Measurements from ENCODE around the gene C11orf52.
A peak's percentile ranks its signal among the peaks of the same experiment; 100 is the strongest.

C11orf52 gene

DNA sequence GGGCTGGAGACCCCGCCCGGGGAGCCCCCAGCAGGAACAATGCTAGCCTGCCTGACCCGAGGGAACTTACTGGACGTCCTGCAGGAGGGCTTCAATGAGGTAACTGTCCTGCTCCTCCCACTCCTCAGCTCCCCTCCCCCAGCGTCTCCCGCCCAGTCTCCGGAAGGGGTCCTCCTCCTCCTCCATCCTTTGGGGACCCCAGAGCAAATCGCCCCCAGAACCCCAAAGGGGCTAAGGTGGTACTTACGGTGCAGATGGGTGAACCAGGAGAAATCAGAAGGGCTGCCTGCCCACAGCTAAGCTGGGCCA is 18.7 kb downstream of the C11orf52 start:
- H3K4me3 ChIP-seq (replicated peaks; ENCODE audit: low read depth, low read length): peak overlapping the region; percentile 60
- TF ChIP-seq, protein P1, sequence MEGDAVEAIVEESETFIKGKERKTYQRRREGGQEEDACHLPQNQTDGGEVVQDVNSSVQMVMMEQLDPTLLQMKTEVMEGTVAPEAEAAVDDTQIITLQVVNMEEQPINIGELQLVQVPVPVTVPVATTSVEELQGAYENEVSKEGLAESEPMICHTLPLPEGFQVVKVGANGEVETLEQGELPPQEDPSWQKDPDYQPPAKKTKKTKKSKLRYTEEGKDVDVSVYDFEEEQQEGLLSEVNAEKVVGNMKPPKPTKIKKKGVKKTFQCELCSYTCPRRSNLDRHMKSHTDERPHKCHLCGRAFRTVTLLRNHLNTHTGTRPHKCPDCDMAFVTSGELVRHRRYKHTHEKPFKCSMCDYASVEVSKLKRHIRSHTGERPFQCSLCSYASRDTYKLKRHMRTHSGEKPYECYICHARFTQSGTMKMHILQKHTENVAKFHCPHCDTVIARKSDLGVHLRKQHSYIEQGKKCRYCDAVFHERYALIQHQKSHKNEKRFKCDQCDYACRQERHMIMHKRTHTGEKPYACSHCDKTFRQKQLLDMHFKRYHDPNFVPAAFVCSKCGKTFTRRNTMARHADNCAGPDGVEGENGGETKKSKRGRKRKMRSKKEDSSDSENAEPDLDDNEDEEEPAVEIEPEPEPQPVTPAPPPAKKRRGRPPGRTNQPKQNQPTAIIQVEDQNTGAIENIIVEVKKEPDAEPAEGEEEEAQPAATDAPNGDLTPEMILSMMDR (IDR thresholded peaks at IDR 0.05; ENCODE audit: low read length, missing control alignments): no peak
- DNase-seq (ENCODE audit: low read depth): no peak

DNA sequence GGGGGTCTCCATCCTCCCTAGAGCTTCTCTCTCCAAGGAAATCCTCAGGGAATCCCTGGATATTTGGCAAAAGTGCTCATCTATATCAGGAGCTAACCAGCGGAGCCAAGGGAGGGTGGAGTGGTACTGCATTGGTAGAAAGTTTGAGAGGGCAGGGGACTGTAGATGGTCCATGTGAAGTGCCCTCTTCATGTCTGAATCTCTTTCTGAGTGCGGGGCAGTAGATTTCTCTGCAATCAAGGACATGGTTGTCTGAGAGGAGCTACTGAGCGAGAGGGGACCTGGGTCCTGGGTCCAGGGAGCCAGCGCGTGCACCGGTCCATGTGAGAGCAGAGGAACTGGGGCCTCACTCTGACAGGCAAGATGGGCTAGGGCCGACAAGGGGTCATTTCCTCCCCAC is 19.1 kb downstream of the C11orf52 start:
- H3K4me3 ChIP-seq (replicated peaks; ENCODE audit: low read depth, low read length): peak overlapping the region; percentile 60
- TF ChIP-seq, protein P1 (IDR thresholded peaks at IDR 0.05; ENCODE audit: low read length, missing control alignments): no peak
- no peak for DNase-seq (ENCODE audit: low read depth)

DNA sequence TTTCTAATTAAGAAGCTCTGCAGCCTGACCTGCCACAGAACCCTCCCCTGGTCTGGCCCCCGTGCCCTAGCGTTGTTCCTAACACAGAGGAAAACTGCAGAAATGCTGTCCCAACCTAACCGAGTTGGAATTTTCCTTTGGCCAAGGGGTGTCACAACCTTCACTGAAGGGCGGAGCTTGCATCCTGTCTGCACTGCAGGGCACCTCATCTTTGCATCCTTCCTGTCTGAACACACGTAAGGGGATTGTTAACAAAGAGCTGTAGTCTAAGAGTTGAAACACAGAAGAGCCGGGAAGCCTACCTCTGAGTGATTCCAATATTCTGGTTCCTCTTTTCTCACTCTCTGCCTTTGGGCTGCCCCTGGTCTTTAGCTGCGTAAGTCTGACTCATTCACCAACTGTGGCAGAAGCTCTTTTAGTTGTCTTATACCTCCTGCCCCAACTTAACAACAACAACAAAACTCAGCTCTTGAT is 20.0 kb downstream of the C11orf52 start:
- no peak overlapping the region for H3K4me3 ChIP-seq (replicated peaks; ENCODE audit: low read depth, low read length)
- peak; percentile 52 for DNase-seq (ENCODE audit: low read depth)
- TF ChIP-seq, protein P1 (IDR thresholded peaks at IDR 0.05; ENCODE audit: low read length, missing control alignments): no peak

DNA sequence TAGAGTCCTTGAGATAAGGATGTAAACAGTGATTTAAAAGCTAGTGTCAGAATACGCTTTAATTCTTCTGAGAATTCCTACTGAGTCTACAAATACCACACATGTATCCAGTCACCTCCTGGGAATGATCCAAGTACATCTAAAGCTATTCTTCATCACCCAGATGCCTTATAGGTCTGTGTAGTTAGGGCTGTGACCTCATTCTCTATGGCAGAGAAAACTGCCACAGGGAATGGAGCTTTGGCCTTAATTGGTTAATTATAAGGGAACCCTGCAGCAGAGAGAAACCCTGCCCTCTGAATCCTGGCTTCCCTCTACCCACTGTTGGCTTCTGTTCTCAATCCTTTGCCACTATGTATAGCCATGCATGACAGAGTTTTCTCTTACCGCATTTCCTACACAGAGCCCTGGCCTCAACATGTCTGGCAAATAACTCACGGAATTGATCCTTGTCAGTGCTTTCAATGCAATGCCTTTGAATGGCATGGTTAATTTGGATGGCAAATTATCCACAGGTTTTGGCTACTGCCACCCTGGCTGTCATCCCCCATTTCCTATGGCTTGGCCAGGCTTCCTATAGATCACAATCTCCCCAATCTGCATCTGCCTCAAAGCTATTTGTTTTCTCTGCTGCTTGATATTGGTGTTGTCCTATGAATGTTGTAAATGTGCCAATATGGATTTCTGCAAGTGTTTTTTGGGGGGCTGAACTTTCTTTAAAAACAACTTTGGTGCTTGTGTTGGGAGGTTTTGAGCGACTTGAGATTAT is 21.3 kb downstream of the C11orf52 start:
- H3K4me3 ChIP-seq (replicated peaks; ENCODE audit: low read depth, low read length): no peak overlapping the region
- peak; percentile 76 for DNase-seq (ENCODE audit: low read depth)
- TF ChIP-seq, protein P1 (IDR thresholded peaks at IDR 0.05; ENCODE audit: low read length, missing control alignments): no peak

DNA sequence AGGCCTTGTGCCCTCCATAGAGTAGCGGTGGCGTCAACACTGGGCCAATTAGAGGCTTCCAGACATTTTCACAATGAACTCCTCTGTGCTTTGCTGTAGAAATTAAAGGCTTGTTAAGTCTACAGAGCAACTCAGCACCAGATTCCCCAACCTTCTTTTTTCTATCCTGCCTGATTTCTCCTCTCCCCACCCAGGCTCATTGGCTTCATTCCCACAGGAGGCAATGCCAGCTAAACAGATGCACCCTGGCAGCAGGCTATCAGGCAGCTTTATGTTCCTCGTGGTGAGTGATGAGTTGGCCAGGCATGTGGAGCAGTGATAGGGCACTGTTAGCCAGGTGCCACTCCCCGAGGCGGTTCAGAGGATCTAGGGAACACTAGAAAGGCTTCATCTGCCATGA is 23.2 kb downstream of the C11orf52 start:
- DNase-seq (ENCODE audit: low read depth): no peak
- TF ChIP-seq, protein P1 (IDR thresholded peaks at IDR 0.05; ENCODE audit: low read length, missing control alignments): no peak
- no peak overlapping the region for H3K4me3 ChIP-seq (replicated peaks; ENCODE audit: low read depth, low read length)

DNA sequence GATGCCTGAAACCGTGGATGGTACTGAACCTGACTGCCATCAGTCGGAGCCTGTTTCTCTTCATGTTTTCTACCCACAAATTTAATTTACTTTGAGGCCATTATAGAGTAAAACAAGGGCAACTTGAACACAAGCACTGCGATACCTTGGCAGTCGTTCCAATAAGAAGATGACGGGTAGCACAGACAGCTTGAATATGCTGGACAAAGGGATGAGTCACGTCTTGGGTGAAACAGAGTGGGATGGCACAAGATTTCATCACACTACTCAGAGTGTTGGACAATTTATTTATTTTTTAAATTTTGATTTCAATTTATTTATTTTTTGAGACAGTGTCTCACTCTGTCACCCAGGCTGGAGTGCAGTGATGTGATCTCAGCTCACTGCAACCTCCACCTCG is 24.1 kb downstream of the C11orf52 start:
- H3K4me3 ChIP-seq (replicated peaks; ENCODE audit: low read depth, low read length): no peak overlapping the region
- peak; percentile 79 for DNase-seq (ENCODE audit: low read depth)
- TF ChIP-seq, protein P1 (IDR thresholded peaks at IDR 0.05; ENCODE audit: low read length, missing control alignments): no peak

DNA sequence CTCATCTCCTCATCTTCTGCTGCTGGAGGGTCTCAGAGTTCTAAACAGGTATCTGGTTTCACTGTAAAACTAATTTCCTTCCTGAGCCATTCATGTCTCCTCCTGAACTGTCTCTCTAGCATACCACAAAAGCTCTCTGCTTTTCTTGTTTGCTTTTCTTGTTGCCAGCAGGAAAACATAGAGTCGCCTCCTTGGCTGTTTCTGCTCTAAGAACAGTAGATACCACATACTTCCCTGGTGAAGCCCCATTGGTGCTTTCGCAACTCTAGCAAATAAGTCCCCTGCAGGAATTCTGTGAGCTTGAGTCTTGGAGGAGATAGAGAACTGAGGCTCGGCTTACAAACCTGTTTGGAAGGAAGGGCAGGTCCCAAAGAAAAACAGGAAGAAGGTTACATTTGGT is 25.4 kb downstream of the C11orf52 start:
- peak; percentile 91 for DNase-seq (ENCODE audit: low read depth)
- no peak overlapping the region for H3K4me3 ChIP-seq (replicated peaks; ENCODE audit: low read depth, low read length)
- TF ChIP-seq, protein P1 (IDR thresholded peaks at IDR 0.05; ENCODE audit: low read length, missing control alignments): no peak

Measured in fibroblast of pulmonary artery (primary cell).